Neural progenitor cell (in vitro differentiated cells): ENCODE measurements around the gene NFE2L3. TPM values are rescaled to one million over a fixed set of nuclear protein-coding genes. Genes with fewer than 3 reads are reported as not detected.
"Not testable (repeated sequence)": the region's sequence is repeated elsewhere in the genome, so short reads cannot be mapped to it uniquely, and the experiment has no call there.

Experiments
- DNase-seq: peaks from one replicate; pipeline ENCODE4 v3.0.0-alpha.2; 2016; ENCODE audit warnings: low spot score
- H2AFZ ChIP-seq: fragments of 200-600 bp; sonication (generic); replicated peaks from 2 replicates; pipeline ENCODE4 v1.6.1; 2016; ENCODE audit warnings: antibody characterized with exemption
- H3F3A ChIP-seq: fragments of 200-600 bp; sonication (generic); 2 replicates; pipeline ENCODE4 v1.6.1; 2016; ENCODE audit warnings: antibody characterized with exemption, low read depth
- H3K27ac ChIP-seq: fragments of 200-600 bp; sonication (generic); 2 replicates; pipeline ENCODE4 v1.5.1; 2016; ENCODE audit warnings: mild to moderate bottlenecking
- H3K27me3 ChIP-seq: fragments of 200-600 bp; sonication (generic); 2 replicates; pipeline ENCODE4 v1.6.1; 2016; ENCODE audit warnings: mild to moderate bottlenecking, moderate library complexity
- H3K36me3 ChIP-seq: fragments of 200-600 bp; sonication (generic); 2 replicates; pipeline ENCODE4 v1.5.1; 2016
- H3K4me1 ChIP-seq: fragments of 200-600 bp; sonication (generic); 2 replicates; pipeline ENCODE4 v1.6.1; 2016; ENCODE audit warnings: mixed run types
- H3K4me2 ChIP-seq: fragments of 200-600 bp; sonication (generic); 2 replicates; pipeline ENCODE4 v1.6.1; 2016
- H3K4me3 ChIP-seq: fragments of 200-600 bp; sonication (generic); 2 replicates; pipeline ENCODE4 v1.5.1; 2016
- H3K79me2 ChIP-seq: fragments of 200-600 bp; sonication (generic); 2 replicates; pipeline ENCODE4 v1.6.1; 2016; ENCODE audit warnings: low read depth
- H3K9ac ChIP-seq: fragments of 200-600 bp; sonication (generic); 2 replicates; pipeline ENCODE4 v1.6.1; 2016
- H3K9me3 ChIP-seq: fragments of 200-600 bp; sonication (generic); 2 replicates; pipeline ENCODE4 v1.5.1; 2016; ENCODE audit warnings: low read depth
- H4K20me1 ChIP-seq: fragments of 200-600 bp; sonication (generic); 2 replicates; pipeline ENCODE4 v1.6.1; 2016; ENCODE audit warnings: low read depth
- H3K27ac Mint-ChIP-seq: 3 replicates; pipeline ENCODE4 v1.8.0; 2021; ENCODE audit warnings: mixed read lengths
- H3K27me3 Mint-ChIP-seq: 2 replicates; pipeline ENCODE4 v1.8.0; 2022; ENCODE audit warnings: low read depth, mild to moderate bottlenecking, inconsistent platforms, moderate library complexity, mixed read lengths; ENCODE audit not compliant: insufficient read depth
- H3K36me3 Mint-ChIP-seq: 3 replicates; pipeline ENCODE4 v1.8.0; 2021; ENCODE audit warnings: mixed read lengths
- H3K4me1 Mint-ChIP-seq: 3 replicates; pipeline ENCODE4 v1.8.0; 2021; ENCODE audit warnings: mixed read lengths
- H3K4me3 Mint-ChIP-seq: 3 replicates; pipeline ENCODE4 v1.8.0; 2021; ENCODE audit warnings: mild to moderate bottlenecking, moderate library complexity, mixed read lengths
- H3K9me3 Mint-ChIP-seq: 3 replicates; pipeline ENCODE4 v1.8.0; 2020; ENCODE audit warnings: mixed read lengths
- CTCF ChIP-seq: fragments of 200-600 bp; sonication (generic); IDR thresholded peaks from 2 replicates; pipeline ENCODE4 v1.5.1; 2017; ENCODE audit warnings: antibody characterized with exemption, mild to moderate bottlenecking
- EZH2 ChIP-seq: fragments of 200-600 bp; sonication (generic); IDR thresholded peaks from 2 replicates; pipeline ENCODE4 v1.6.1; 2017; ENCODE audit warnings: antibody characterized with exemption, mild to moderate bottlenecking, moderate library complexity
- EZH2phosphoT487 ChIP-seq: fragments of 200-600 bp; sonication (generic); IDR thresholded peaks from 2 replicates; pipeline ENCODE4 v1.6.1; 2017; ENCODE audit warnings: antibody characterized with exemption
- total RNA-seq: library from RNA; depleted of rRNA; stranded (reverse); fragments of >200 nt; gene quantifications from 2 replicates; pipeline ENCODE4 v1.2.3, GENCODE V29; 2015; ENCODE audit warnings: low replicate concordance

The NFE2L3 gene
- total RNA-seq, 1 donor from 2014 or later = 6.2 TPM

GRCh38 chr7:26172048-26172447 lies 20.1 kb downstream of the NFE2L3 start:
- no peaks in the 10 kb centered on the region for H3K79me2 ChIP-seq
- TF ChIP-seq EZH2 (no peak), EZH2phosphoT487 (no peak), CTCF (no peak)

GRCh38 chr7:26175903-26176302 lies 23.9 kb downstream of the NFE2L3 start:
- H3K9ac ChIP-seq, H3K27ac ChIP-seq, H3K36me3 Mint-ChIP-seq, H2AFZ ChIP-seq, DNase-seq, H3K27me3 Mint-ChIP-seq, H4K20me1 ChIP-seq, H3K27me3 ChIP-seq, H3K4me3 ChIP-seq, H3K4me3 Mint-ChIP-seq, H3K9me3 ChIP-seq, H3K79me2 ChIP-seq, H3K4me2 ChIP-seq, H3K4me1 ChIP-seq, H3F3A ChIP-seq, H3K4me1 Mint-ChIP-seq, H3K9me3 Mint-ChIP-seq, H3K27ac Mint-ChIP-seq, H3K36me3 ChIP-seq: not testable (repeated sequence)

More at GRCh38 chr7:26172048-26172447, 20.1 kb downstream of the NFE2L3 start:
- Mint-ChIP-seq H3K4me1 (peaks cover under 1% of the 10 kb centered on the region), H3K4me3 (no peak overlapping the region), H3K27me3 (peaks cover 2% of the 10 kb centered on the region), H3K9me3 (peaks cover 5% of the 10 kb centered on the region), H3K36me3 (peaks cover 6% of the 10 kb centered on the region), H3K27ac (no peak overlapping the region)
- H3K9me3 ChIP-seq = no peaks in the 10 kb centered on the region
- no peaks in the 10 kb centered on the region for H3K27me3 ChIP-seq
- H3K9ac ChIP-seq = no peak overlapping the region
- no peak overlapping the region for H3K4me3 ChIP-seq
- DNase-seq = no peak
- H3K27ac ChIP-seq = no peak overlapping the region
- no peak overlapping the region for H2AFZ ChIP-seq
- H3K4me1 ChIP-seq = no peaks in the 10 kb centered on the region
- H3F3A ChIP-seq = no peaks in the 10 kb centered on the region
- H4K20me1 ChIP-seq = no peaks in the 10 kb centered on the region
- no peaks in the 10 kb centered on the region for H3K36me3 ChIP-seq
- H3K4me2 ChIP-seq = no peak overlapping the region

GRCh38 chr7:26176696-26177095 lies 24.7 kb downstream of the NFE2L3 start:
- not testable (repeated sequence) for H3K27me3 ChIP-seq, H3K79me2 ChIP-seq, H3K9me3 ChIP-seq, H3K4me1 Mint-ChIP-seq, DNase-seq, H4K20me1 ChIP-seq, H3K4me1 ChIP-seq, H3K27ac Mint-ChIP-seq, H3K27me3 Mint-ChIP-seq, H3K36me3 ChIP-seq, H3K36me3 Mint-ChIP-seq, H3K4me2 ChIP-seq, H3K4me3 Mint-ChIP-seq, H3K9ac ChIP-seq, H3K4me3 ChIP-seq, H3K27ac ChIP-seq, H3K9me3 Mint-ChIP-seq, H2AFZ ChIP-seq, H3F3A ChIP-seq

- H3K36me3 Mint-ChIP-seq, H3K79me2 ChIP-seq: not testable (repeated sequence)
Observed at GRCh38 chr7:26177269-26177668, 25.3 kb downstream of the NFE2L3 start.

GRCh38 chr7:26178272-26178960 lies 26.4 kb downstream of the NFE2L3 start:
- Histone ChIP-seq H3K27me3 (no peaks in the 10 kb centered on the region), H3K9ac (no peak overlapping the region), H3K27ac (no peak overlapping the region), H3K79me2 (no peaks in the 10 kb centered on the region), H3F3A (peaks cover 21% of the 10 kb centered on the region), H3K9me3 (no peaks in the 10 kb centered on the region), H3K4me1 (no peaks in the 10 kb centered on the region), H2AFZ (no peak overlapping the region), H3K36me3 (no peaks in the 10 kb centered on the region), H3K4me3 (no peak overlapping the region), H4K20me1 (no peaks in the 10 kb centered on the region), H3K4me2 (no peak overlapping the region)
- Mint-ChIP-seq H3K27ac (no peak overlapping the region), H3K36me3 (peaks cover 3% of the 10 kb centered on the region), H3K27me3 (peaks cover 5% of the 10 kb centered on the region), H3K4me1 (peaks cover 4% of the 10 kb centered on the region), H3K4me3 (no peak overlapping the region), H3K9me3 (peaks cover 8% of the 10 kb centered on the region)
- TF ChIP-seq EZH2 (no peak), CTCF (no peak), EZH2phosphoT487 (no peak)
- DNase-seq = no peak

More at GRCh38 chr7:26177269-26177668, 25.3 kb downstream of the NFE2L3 start:
- H3K4me3 ChIP-seq, H2AFZ ChIP-seq, H3K36me3 ChIP-seq, H3K27me3 ChIP-seq, H3K9me3 ChIP-seq, H3K9ac ChIP-seq, H3F3A ChIP-seq, H4K20me1 ChIP-seq, DNase-seq, H3K4me1 Mint-ChIP-seq, H3K4me2 ChIP-seq, H3K27ac ChIP-seq, H3K27ac Mint-ChIP-seq, H3K27me3 Mint-ChIP-seq, H3K4me1 ChIP-seq, H3K9me3 Mint-ChIP-seq, H3K4me3 Mint-ChIP-seq: not testable (repeated sequence)
